Measurements from ENCODE around the gene TRABD2B.

- no peak for TF ChIP-seq EZH2 (IDR thresholded peaks at IDR 0.05; ENCODE audit: low read depth, unreplicated experiment)
- TF ChIP-seq CTCF (conservative IDR thresholded peaks at IDR 0.05; ENCODE audit: low read depth in 2 of 2): no peak
- TF ChIP-seq ZNF114 (CRISPR knock-in tag; IDR thresholded peaks at IDR 0.05): no peak
- no peak for TF ChIP-seq REST (IDR thresholded peaks at IDR 0.05; ENCODE audit: unreplicated experiment)
Measured at GRCh38 chr1:47866601-47867437, 130.4 kb downstream of the TRABD2B start.
